ENCODE results near the gene RAP1GAP2.
"Not testable (repeated sequence)": the region's sequence is repeated elsewhere in the genome, so short reads cannot be mapped to it uniquely, and the experiment has no call there.

The RAP1GAP2 gene

DNA sequence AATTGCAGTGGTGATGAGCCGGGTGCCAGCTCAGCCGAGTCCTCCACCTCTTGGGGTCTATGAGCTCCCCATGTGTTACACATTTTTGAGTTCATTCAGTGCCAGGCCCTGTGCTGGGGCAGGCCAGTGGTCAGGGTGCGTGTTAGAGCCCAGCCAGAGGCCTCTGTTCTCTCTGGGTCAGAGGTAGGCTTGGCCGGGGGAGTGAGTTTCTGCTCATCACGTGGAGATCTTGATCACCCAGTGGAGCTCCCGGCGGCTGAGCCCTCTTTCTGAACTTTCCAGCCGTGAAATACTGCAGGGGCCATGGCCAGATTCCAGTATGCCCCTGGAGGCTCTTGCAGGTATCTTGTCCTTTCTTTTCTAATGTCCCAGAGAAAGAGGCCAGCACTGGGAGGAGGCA lies 93.0 kb downstream of the RAP1GAP2 start:
- DNase-seq: no peak

DNA sequence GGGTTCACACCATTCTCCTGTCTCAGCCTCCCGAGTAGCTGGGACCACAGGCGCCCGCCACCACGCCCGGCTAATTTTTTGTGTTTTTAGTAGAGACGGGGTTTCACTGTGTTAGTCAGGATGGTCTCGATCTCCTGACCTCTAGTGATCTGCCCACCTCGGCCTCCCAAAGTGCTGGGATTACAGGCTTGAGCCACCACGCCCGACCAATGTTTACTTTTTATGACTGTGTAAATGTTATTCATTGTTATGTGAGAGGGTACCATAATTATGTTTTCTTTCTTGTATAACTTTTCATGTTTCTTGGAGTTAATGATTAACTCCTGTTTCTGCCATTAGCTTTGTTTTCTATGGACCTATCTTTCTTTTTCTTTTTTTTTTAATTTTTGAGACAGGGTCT lies 94.5 kb downstream of the RAP1GAP2 start:
- DNase-seq: not testable (repeated sequence)

DNA sequence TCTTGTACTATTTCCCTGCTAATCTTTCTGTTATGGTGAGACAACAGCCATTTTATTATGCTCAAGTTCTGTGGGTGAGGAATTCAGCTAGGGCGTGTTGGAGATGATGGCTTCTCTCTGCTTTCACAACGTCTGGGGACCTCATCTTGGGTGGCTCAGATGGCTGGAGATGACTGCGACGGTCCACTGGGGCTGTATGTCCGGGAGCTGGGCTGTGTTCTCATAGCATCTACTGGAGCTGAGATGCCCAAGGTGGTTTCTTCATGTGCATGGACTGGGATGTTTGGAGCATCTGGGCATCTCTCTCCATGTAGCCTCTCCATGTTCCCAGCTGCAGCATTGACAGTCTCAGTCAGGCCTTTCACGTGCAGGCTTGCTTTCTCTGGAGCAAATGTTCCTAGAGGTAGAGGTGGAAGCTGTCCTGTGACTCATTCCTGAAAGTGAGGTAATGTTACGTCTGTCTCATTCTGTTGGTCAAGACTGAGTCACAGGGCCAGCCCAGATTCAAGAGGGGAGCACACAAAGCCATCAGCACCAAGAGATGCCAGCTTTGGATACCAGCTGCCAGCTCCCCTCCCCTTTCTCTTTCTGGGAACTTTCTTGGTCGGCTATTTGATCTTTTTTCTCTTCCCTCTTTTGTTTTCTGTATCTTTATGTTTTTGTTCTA lies 96.2 kb downstream of the RAP1GAP2 start:
- no peak for DNase-seq

DNA sequence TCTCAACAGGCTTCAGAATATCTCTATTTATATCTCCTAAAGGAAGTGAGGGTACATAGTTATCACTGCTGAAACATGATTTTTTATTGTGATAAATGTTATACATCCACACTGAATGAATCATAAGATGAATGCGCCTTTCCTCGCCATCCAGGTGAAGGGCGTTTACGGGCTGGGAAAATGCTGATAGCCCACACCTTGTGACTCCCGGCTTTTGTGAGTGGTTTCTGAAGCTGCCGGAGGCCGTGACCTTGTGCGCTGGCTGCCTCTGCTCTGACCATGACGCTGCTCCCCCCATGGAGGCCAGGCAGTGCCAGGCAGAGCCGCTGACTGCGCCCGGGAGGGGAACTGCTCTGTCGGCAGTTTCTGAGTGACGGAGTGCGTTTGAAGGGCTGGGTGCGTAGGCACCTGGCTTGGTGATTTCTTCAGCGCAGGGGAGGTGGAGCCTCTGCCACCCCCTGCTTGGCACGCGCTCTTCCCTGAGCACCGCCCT lies 97.2 kb downstream of the RAP1GAP2 start:
- no peak for DNase-seq

DNA sequence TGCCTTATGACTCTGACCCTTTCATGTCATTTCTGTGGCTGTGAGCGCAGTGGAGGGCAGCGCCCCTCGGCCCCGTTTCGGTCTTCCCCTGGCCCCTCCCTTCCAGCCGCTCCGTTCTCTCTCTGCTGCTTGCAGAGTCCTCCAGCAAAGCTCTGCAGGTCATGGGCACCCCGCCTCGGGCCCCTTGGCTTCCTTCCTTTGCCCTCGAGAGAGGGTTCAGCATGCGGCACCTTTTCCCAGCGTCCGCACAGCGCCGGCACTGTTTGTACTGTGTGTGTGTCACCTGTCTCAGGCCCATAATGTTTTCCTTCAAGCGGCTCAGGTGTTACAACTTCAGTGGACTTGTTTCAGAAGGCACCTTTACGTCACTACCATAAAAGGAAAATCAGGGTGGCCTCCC lies 98.5 kb downstream of the RAP1GAP2 start:
- no peak for DNase-seq

DNA sequence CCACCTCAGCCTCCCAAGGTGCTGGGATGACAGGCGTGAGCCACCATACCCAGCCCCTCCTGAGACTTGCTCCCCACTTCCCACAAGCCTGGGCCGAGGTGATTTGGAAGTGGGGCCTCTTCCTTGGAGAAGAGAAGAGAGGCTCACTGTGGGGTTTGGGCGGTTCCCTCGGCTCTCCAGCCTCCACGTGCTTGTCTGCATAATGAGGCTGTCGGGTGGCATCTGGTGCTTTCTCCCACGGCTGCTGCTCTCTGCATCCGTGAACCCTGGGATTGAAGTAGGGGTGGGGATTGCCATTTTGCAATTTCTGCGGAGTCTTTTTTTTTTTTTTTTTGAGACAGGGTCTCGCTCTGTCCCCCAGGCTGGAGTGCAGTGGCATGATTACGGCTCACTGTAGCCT lies 101.4 kb downstream of the RAP1GAP2 start:
- DNase-seq: no peak

DNA sequence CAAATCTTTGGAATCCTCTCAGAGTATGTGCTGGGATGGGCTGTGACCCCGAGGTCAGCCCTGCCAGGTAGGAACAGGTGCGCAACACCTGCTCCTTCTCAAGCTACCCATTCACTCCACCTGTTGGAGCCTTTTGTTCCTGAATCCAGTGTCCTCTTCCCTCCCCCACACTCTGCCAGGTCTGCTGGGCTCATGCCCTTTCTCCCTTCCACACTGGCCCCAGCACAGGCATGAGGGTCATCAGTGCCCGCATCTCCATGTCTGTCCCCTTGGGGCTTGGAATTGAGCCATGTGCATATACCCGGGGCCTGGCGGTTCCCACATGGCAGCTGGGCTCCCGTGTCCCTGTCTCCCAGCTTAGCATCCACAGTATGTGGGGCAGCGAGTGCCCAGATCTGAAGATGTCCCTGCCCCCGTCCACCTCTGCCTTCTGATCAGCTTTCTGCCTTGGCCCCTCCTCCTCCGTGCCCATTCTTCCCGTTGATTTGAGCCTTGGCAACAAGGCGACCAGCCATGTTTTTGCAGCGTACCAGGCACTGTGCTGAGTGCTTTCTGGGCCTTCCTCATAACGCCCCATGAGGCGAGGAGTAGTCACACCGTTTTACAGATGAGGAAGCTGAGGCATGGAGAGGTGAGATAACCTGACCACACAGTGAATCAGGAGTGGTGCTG lies 102.2 kb downstream of the RAP1GAP2 start:
- no peak for DNase-seq

DNA sequence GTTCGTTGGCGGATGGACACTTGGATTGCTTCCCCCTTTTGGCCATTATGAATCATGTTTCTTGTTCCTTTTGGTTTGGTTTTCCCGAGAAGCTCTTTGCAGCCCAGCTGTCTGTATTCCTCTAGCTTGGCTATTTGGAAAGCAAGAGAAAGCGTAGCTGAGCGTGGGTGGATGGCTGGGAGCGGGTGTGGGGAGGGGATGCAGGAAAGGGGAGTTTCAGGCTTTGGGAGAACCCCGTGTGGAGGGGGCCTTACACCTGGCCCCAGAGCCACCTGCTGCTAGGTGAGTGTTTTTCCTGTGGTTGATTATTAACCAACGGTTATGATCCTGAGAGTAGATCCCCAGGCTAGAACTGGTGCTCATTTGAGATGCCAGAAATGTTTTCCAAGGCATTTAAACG lies 103.7 kb downstream of the RAP1GAP2 start:
- DNase-seq: no peak

DNA sequence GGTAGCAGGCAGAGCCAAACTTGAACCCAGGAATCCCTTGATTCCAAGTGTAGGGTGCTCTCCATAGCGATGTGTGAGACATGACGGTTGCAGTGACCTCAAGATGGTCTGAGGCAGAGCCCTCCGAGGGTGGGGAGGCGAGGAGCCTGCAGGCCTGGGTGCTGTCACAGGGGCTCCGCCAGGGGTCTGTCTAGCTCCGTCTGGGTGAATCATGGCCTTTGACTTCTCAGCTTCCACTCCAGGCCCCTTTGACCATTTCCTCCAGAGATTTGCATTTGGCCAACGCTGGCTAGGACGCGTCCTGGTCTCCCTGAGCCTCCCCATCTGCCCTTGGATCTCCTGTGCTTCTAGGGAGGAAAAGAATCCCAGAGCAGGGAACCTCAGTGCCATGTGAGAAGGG lies 104.6 kb downstream of the RAP1GAP2 start:
- DNase-seq: no peak

DNA sequence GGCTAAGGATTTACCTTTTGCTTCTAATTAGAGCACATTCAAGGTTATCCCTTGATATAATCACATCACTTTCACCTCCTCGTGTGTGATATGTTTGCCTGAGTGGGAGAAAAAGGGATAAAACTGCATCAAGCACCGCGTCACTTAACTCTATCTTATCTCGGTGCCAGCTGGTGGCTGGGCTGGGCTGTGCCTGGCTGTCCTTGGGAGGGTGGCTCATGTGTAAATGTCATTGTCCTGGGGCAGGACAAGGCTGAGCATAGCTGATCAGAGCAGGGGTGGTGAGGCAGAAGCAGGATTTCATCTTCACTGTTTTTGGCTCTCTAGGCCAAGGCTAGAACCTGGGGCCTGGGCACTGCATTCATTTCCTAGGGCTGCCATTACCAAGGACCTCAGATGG lies 105.3 kb downstream of the RAP1GAP2 start:
- no peak for DNase-seq

DNA sequence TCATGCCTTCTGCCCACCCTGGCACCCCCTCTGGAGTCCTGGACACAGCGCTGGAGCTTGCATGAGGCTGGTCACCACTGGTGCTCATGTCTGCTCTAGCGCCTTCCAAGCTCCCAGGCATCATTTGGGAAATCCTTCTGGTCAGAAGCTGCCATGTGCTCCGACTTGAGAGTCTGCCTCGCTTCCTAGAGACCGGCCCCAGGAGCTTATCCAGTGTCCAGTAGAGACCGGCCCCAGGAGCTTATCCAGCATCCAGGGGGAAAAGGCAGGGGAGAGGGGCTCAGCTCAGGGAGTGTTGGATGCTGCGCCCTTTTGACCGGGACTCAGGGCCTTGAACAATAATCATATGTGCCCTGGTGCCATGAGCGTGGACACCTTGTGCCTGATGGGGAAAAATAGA lies 106.3 kb downstream of the RAP1GAP2 start:
- DNase-seq: no peak

DNA sequence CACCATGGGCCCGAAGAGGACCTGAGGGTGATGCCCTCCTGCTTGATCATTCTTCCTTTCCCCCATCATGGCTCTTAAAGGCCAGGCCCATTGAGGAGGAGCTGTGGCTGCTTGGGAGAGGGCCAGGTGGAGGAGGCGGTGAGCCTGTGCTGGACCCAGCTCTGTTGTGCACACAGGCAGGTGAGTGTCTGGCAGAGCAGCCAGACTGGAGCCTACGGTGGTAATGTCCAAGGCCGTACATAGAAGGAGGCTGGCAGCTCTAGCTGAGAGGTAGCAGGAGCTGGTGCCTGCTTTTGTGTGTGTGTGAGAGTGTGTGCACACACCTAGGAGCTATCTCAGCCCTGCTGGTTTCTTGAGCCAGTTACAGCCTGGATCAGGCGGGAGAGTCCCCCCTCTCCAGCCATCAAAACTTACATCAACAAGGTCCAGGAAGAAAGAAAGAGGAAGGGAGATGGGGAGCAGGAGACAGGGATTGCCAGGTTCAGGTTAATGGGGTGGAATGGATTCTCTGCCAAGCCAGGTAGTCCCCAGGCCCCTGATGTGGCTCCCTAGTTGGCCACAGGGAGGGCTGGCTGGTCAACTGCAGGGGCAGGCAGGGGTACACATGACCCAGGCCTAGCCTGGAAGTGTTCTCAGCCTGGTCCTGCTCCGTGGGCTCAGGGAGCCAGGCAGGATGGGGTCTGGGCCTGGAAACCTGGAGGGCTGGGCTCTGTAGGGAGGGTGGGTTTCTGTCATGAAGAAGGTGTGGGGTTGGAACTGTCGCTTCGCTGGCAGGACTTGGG lies 107.1 kb downstream of the RAP1GAP2 start:
- no peak for DNase-seq

DNA sequence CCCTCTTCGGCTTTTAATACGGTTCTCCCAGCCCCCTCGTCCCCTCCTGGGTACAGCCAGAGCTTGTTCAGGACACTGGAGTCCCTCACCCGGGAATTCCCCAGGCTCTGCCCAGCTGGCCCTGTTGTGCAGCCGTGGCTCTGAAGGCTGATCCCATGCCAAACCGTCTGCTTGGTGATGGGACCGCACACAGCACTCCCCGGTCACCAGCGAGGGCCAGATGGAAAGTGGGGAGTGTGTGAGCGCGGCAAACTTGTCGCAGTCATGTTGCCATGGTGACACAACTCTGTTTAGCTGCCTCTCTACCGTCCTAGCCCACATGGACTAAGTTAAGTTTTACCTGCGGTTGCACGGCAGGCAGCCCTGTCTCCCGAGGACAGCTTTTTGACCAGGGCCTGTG lies 107.9 kb downstream of the RAP1GAP2 start:
- no peak for DNase-seq

DNA sequence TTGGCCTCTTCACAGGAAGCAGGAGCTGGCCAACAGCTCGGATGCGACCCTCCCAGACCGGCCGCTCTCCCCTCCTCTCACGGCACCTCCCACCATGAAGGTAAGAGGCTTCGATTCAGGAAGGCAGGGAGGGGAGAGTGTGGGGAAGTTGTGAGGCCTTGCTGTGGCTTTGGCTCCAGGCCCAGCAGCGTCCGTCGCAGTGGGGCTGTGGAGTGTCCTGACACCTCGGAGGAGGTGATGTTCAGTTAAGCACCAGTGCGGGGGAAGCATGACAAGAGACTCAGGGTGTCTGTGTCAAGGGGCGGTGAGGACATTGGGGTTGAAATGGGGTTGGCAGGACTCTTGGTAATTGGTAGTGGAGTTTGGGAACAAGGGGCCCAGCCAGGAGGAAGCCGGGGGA lies 109.0 kb downstream of the RAP1GAP2 start:
- DNase-seq: no peak

DNA sequence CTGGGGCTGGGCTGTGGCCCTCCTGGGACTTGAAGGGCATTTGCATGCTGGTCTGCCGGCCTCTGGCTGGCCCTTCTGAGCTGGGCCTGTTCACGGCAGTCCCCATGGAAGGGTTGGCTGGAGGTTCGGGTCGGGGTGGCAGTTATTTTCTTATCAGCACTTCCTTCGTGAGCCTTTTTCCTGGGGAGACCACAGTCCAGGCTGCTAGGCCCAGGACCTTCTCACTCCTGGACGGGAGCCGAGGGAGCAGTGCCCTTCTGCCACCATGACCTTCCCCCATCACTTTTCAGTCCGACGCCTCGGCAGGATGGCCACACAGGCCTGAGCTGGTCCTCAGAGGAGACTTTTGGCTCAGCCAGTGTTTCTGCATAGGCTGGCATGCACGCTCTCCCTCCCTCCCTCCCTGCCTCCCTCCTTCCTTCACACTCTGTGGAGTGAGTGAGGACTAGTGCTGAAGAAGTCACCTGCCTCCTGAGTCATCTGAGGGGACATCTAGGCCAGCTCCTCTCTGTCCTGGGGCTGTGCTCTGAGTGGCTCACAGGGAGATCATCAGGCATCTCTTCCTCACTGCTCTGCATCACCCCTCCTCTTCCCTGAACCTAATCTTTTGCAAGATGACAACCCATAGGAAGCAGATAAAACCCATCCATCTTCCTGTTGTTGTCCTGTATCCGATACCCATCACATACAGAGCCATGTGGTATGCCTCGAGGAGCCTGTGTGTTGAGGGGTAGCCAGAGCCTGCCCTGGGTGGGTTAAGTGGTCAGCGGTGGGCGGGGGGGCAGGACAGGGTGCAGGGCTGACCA lies 109.7 kb downstream of the RAP1GAP2 start:
- no peak for DNase-seq

DNA sequence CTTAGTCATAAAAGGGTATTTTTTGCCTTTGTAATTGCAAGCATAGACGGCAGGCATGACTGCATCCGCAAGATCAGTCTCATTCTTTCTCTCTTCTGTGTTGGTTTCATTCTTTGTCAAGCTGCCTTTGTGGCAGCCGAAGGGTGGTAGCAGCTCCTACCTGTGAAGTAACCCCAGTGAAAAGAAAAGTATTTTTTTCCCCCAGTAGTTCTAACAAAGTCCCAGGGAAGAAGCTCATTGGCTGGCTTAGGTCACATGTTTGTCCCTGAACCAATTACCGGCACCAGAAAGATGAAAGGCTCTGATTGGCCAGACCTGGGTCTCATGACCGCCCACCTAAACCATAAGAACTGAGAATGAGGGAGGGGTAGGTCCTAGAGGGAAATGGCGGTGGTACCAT lies 110.7 kb downstream of the RAP1GAP2 start:
- DNase-seq: no peak

DNA sequence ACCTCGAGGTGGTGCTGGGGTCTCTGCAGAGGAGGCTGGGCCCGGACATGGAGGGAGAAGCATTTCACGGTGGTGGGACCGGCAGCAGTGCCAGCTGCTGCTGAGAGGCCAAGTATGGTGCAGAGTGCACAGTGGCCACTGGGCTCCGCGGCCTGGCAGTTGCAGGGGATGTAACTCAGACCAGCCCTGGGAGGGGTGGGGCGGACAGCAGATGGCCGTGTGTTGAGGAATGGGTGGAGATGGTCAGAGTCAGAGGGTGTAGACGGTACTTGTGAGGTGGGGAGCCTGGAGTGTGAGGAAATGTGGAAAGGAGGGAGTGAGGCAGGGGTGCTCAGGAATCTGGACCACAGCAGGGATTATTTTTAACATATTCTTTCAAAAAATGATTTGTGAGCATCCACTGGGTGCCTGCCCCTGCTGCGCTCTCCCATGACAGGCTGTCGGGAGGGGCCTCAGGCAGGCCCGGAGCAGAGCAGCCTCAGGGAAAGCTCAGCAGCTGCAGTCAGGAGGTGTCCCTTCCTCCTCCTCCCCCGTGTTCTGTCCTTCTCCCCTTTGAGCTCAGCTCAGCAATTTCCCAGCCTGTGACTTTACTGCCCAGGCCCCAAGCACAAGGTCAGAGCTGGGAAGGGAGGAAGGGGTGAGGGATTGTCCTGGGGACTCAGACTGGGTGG lies 113.1 kb downstream of the RAP1GAP2 start:
- no peak for DNase-seq

DNA sequence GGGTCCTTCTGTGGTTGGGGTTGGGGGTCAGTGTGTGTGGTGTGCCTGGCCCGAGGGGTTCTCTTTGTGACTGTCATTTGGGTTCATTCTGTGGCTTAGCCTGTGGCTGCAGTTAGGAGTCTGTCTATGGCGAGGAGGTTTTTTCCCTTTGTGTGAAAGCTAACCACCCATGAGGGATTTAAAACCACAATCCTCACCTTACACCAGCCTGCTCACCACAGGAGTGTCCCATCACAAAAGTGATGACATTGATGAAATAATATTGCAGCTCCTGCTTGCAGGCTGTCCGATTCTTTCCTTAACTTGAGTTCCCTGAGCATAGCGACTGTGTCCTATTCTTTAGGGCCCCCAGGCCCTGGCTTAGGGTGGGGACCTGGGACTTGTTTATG lies 113.6 kb downstream of the RAP1GAP2 start:
- no peak for DNase-seq

DNA sequence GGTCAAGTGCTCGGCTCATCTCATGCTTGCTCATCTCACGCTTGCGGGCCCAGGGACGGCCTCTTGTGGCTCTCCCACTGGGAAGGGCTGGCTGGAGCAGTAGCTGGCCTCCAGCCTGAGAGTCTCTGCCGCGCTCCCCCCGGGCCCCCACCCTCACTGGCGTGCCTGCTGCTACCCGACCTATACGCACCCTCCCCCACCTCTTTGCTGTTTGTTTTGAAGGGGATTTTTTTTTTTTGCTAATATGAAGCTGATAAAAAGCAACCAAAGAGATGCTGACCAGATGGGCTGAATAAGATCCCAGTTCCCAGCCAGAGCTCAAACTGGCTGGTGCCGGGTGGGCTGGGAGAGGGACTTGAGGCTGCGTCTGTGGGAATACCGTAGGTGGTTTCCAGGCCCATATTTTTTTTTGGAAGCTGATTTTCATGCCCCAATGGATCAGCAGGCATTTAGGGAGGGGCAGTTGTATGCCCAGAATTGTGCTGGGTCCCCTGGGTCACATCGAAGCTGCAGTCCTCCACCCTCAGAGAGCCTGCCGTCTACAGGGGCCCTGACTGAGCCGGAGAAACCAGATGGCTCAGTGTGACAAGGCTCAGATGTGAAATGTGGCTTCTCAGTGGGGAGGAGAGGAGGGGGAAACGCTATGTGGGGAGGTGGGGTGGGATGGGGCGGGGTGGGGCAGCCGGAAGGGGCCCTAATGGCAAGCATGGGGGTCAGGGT lies 115.0 kb downstream of the RAP1GAP2 start:
- DNase-seq: no peak

DNA sequence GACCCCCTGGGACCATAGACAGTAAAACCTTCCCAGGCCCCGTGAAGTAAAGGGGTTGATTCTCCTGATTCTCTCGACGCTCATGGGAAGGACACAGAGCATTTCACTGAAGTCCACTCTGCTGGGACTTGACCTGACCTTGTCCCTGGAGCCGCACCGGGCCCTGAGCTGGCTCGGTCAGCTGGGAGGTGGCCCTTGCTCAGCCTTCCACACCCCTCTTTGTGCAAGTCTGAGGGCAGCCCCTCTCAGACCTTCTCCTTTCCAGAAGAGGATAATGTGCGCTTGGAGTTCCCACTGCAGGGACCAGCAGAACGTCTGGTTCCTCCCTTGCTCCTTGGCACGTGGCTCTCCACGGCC lies 115.5 kb downstream of the RAP1GAP2 start:
- DNase-seq: no peak

DNA sequence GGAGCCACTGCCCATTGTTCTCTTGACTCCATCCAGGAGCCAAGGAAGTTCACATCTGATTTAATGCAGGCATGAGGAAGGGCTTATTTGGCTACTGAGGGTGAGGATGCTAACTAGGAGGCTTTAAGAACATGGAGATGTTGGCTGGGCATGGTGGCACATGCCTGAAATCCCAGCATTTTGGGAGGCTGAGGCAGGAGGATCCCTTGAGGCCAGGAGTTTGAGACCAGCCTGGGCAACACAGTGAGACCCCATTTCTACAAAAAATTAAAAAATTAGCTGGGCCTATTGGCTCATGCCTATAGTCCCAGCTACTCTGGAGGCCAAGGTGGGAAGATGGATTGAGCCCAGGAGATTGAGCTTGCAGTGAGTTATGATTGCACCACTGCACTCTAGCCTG lies 116.5 kb downstream of the RAP1GAP2 start:
- no peak for DNase-seq

DNA sequence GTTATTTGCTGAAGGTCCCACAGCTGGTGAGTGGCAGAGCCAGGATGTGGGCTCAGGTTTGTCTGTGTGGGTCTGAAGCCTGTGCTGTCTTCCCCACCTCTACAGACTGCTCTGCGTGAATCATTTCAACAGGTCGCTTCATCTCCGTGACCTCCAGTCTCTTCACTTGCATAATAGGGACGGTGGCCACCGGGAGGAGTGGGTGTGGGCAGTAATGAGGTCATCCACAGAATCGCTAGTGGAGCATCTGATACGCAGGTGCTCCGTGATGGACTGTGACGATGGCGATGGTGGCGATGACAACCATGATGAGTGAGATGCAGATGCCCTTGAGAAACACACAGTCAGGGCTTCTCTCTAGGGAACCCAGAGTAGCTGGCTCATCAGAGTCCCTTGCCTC lies 120.2 kb downstream of the RAP1GAP2 start:
- no peak for DNase-seq
